Small intestine (tissue), 7 donors: ENCODE measurements around the gene RFX2. TPM values are rescaled to one million over a fixed set of nuclear protein-coding genes. Genes with fewer than 3 reads are reported as not detected.
"Not testable (repeated sequence)": the region's sequence is repeated elsewhere in the genome, so short reads cannot be mapped to it uniquely, and the experiment has no call there.

Experiments
- DNase-seq, 2 donors: peaks; one replicate each; pipeline versions ENCODE4 v3.0.0 to v3.0.0-alpha.2; 2013
- FAIRE-seq: peaks from 2 replicates; lab custom pipeline; 2012; peaks lifted over from hg19 to GRCh38; lab: Jason Lieb, UNC
- H3K27ac ChIP-seq, 3 donors: one replicate each; pipeline ENCODE4 v1.5.1; 2013; ENCODE audit warnings: low read length in 2 of 3, mild to moderate bottlenecking in 2 of 3, control low read depth in 1 of 3, inconsistent platforms in 1 of 3, low read depth in 1 of 3, moderate library complexity in 1 of 3
- H3K27me3 ChIP-seq, 3 donors: one replicate each; pipeline ENCODE4 v1.6.1; 2013; ENCODE audit warnings: low read length in 3 of 3, inconsistent platforms in 1 of 3; ENCODE audit not compliant: control insufficient read depth in 3 of 3, insufficient read depth in 3 of 3
- H3K36me3 ChIP-seq, 3 donors: one replicate each; pipeline ENCODE4 v1.6.1; 2013; ENCODE audit warnings: low read length in 3 of 3, inconsistent platforms in 1 of 3, low read depth in 1 of 3, mild to moderate bottlenecking in 1 of 3, moderate library complexity in 1 of 3; ENCODE audit not compliant: control insufficient read depth in 3 of 3, insufficient read depth in 2 of 3
- H3K4me1 ChIP-seq, 3 donors: one replicate each; pipeline ENCODE4 v1.6.1; 2013; ENCODE audit warnings: low read length in 2 of 3, inconsistent platforms in 1 of 3, low read depth in 1 of 3, mild to moderate bottlenecking in 1 of 3, moderate library complexity in 1 of 3; ENCODE audit not compliant: control insufficient read depth in 3 of 3, insufficient read depth in 2 of 3
- H3K4me3 ChIP-seq, 3 donors: one replicate each; pipeline ENCODE4 v1.5.1; 2013; ENCODE audit warnings: low read length in 3 of 3, control low read depth in 1 of 3, inconsistent platforms in 1 of 3, low read depth in 1 of 3, mild to moderate bottlenecking in 1 of 3, moderate library complexity in 1 of 3
- H3K9me3 ChIP-seq, 2 donors: one replicate each; pipeline ENCODE4 v1.6.1; 2013; ENCODE audit warnings: low read depth in 1 of 2, low read length in 1 of 2; ENCODE audit not compliant: control insufficient read depth in 2 of 2, insufficient read depth in 1 of 2
- WGBS, 3 donors: extraction: QIAGEN DNeasy Blood & Tissue Kit; methylation state at CpG; one replicate each; pipeline ENCODE4 v1.1.7; 2013; 5-methylcytosine and 5-hydroxymethylcytosine counted together
- polyA plus RNA-seq, 4 donors: library from polyadenylated mRNA; stranded (reverse) in 3 of 4; unstranded in 1 of 4; fragments of 200-250 nt in 3 of 4; fragments of 120-200 nt in 1 of 4; gene quantifications; one replicate each; pipeline versions ENCODE4 v1.2.1 to v1.2.3, GENCODE V29; 2013
- donor health status: healthy with polysubstance abuse.
- donor health status: control.
- donor health status: control.
- donor health status: Bipolar disorder and iron deficiency.
- donor health status: healthy.

RFX2 gene
- polyA plus RNA-seq, 4 donors: 1.1 to 9.1 (median 2.3) TPM

DNA sequence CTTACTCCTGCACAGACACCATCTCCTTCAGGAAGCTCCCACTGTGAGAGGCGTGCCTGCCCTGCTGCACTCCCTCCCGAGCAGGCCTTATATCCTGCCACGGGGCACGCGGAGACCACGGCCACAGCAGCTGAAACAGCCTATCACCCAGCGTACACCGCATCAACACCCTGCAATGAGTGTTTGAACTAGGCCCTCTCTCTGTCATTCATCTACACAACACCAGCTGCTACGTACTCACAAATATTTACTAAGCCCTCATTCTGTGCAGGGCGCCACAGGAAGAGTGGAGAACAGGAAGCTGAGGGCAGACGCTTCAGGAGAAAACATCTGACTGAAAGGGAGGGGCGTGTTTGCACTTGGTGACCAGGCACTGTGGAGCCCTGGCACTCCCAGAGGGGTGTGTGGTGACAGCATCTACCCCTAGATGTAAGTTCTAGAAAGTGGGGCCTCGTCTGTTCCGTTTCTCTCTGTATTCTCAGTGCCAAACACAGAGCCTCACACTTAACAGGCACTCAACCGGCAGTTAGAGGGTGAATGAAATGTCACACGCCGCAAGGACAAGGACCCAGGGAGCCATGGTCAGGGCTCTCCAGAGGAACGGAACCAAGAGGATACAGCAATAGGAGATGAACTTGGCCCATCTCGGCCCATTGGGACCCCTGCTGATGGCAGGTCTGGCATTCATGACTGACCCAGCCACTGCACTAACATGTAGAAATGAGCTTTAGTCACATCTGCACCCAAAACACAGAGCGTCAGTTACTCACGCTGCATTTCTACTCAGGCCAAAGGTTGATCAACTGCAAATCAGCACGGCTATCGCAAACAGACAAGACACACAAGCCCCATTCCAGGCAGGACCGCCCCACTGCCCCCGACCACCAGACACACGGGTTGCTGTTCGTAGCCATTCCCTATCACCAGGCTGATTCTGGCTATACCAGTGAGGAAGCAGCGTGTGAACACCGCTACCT is 148.0 kb downstream of the RFX2 start:
- Histone ChIP-seq H3K36me3 (peaks cover 0 to 48% (median 0%) of the 10 kb centered on the region in 3 donors), H3K27me3 (no peaks in the 10 kb centered on the region), H3K27ac (peak overlapping the region; percentile 61 to 92 (median 77)), H3K4me1 (peaks cover 6 to 56% (median 15%) of the 10 kb centered on the region in 3 donors), H3K9me3 (no peaks in the 10 kb centered on the region), H3K4me3 (no peak overlapping the region)
- 11 to 27% (median 18%) methylated on average over 29 of the region's 29 CpGs for WGBS, 3 donors
- FAIRE-seq (no peak), DNase-seq (peak; percentile 83 to 86)

DNA sequence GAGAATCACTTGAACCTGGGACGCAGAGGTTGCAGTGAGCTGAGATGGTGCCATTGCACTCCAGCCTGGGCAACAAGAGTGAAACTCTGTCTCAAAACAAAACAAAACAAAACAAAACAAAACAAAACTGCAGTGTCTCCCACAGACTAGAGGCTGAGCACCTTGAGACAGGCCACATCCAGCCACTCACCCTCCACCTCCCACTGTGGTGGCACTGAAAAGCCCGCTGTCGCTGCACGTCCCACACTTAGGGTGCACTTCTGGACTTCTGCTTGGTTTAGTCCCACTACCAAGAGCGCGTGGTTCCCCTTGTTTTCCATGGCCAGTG is 148.7 kb downstream of the RFX2 start:
- not testable (repeated sequence) for FAIRE-seq, H3K9me3 ChIP-seq, DNase-seq, H3K4me3 ChIP-seq, H3K27me3 ChIP-seq
- H3K27ac ChIP-seq: peak overlapping the region; percentile 61 to 92 (median 77)
- peaks cover 6 to 60% (median 15%) of the 10 kb centered on the region in 3 donors for H3K4me1 ChIP-seq
- peaks cover 0 to 54% (median 0%) of the 10 kb centered on the region in 3 donors for H3K36me3 ChIP-seq
- WGBS, 3 donors: 49 to 69% (median 54%) methylated on average over 5 to 6 of the region's 6 CpGs

- no peak overlapping the region for H3K4me3 ChIP-seq
- WGBS, 3 donors: 72 to 73% (median 73%) methylated on average over 17 to 18 of the region's 18 CpGs
- H3K36me3 ChIP-seq: peaks cover 0 to 46% (median 0%) of the 10 kb centered on the region in 3 donors
- FAIRE-seq (no peak), DNase-seq (no peak)
- H3K4me1 ChIP-seq: peaks cover 6 to 56% (median 15%) of the 10 kb centered on the region in 3 donors
- no peaks in the 10 kb centered on the region for H3K27me3 ChIP-seq
- H3K27ac ChIP-seq: peak overlapping the region in 2 of 3 donors; percentile 31 to 50
- H3K9me3 ChIP-seq: no peaks in the 10 kb centered on the region
Observed at GRCh38 chr19:5960005-5961001, 150.0 kb downstream of the RFX2 start.

DNA sequence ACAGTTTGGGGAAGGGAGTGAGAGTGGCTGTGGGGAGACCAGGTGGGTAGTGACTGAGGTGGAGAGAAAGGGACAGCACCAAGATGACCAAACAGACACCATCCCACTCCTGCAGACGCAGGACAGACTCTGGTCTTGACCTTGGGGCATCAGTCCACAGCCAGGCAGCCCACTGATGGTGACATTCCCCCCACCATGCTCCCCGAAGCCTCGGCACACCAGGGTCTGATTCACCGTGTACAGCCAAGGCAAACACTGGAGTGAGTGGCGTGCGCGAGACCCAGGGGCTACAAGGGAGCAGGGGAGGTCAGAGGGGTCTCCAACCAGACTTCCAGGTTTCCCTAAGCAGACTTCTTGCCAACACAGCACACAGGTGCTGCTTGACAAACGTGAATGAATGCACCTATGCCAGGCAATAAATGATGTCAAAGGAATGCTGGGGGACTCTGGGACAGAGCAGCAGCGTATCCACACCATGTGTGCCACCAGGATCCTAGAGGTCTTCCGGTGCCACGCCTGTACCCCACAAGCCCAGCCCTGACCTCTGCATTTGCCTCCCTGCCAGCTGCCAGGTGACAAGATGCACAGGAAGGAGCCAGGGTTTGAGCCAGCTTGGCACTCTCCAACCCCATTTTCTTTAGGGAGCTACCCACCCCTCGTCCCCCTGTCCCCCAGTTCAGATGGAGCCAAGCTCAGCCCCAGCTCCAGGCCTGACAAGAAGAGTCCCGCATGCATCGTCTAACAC is 150.9 kb downstream of the RFX2 start:
- H3K36me3 ChIP-seq: peaks cover 0 to 46% (median 0%) of the 10 kb centered on the region in 3 donors
- FAIRE-seq (no peak), DNase-seq (no peak)
- peak overlapping the region in 2 of 3 donors; percentile 10 to 50 for H3K27ac ChIP-seq
- no peaks in the 10 kb centered on the region for H3K27me3 ChIP-seq
- no peaks in the 10 kb centered on the region for H3K9me3 ChIP-seq
- no peak overlapping the region for H3K4me3 ChIP-seq
- 84 to 89% (median 85%) methylated on average over 14 of the region's 14 CpGs for WGBS, 3 donors
- peaks cover 6 to 64% (median 18%) of the 10 kb centered on the region in 3 donors for H3K4me1 ChIP-seq

DNA sequence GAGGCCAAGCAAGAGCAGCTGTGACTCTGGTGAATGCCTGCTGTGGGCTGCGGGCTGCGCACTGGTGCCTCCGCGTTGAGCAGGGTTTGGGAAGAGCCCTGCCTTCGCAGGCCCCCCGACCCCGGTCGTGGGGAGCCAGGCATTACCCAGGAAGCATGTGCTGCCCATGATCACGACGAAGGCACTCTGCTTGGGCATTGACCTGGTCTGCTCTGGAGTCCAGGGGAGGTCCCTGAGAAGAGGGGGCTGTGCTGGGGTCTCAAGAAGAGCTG is 151.5 kb downstream of the RFX2 start:
- FAIRE-seq (no peak), DNase-seq (no peak)
- Histone ChIP-seq H3K27me3 (no peaks in the 10 kb centered on the region), H3K9me3 (no peaks in the 10 kb centered on the region), H3K4me1 (peaks cover 8 to 71% (median 24%) of the 10 kb centered on the region in 3 donors), H3K36me3 (peaks cover 0 to 39% (median 0%) of the 10 kb centered on the region in 3 donors), H3K27ac (no peak overlapping the region), H3K4me3 (no peak overlapping the region)
- 92 to 95% (median 94%) methylated on average over 10 of the region's 10 CpGs for WGBS, 3 donors

DNA sequence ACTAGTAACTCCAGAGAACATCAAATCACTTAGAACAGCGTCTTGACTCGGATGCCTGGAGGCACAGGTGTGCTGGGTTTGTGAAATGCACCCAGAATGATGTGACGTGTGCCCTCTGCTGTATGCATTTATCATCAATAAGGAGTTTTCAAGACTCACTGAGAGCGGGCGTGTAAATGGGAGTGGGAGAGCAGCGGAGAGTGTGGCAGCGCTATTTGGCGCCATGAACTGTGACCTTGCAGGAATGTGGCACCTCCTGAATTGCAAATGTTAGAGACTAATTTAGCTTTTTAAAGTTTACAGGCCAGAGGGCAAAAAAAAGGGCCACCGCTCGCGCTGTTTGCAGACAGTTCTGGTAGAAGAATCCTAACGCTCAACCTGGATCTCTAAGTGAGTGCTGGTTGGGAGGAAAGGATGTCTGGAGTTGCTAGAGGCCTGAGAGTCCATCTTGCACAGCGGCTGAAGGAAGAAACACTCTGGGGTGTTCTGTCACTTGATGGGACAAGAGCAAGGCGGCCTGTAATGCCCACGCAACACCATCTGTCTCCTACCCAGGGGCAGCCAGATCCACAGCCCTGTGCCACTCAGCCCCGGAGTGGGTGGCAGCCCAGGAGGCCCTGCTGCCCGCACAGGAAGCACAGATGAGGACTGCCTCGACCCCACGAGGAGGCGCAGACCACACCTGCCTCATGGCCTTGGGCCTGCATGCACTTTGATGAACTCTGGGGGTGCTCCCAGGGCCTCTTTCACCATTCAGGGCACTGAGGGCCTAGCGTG is 152.0 kb downstream of the RFX2 start:
- no peaks in the 10 kb centered on the region for H3K9me3 ChIP-seq
- no peak for FAIRE-seq
- no peak overlapping the region for H3K4me3 ChIP-seq
- WGBS, 3 donors: 70 to 79% (median 73%) methylated on average over 21 of the region's 21 CpGs
- no peak for DNase-seq
- H3K27ac ChIP-seq: no peak overlapping the region
- H3K4me1 ChIP-seq: peaks cover 8 to 72% (median 24%) of the 10 kb centered on the region in 3 donors
- H3K27me3 ChIP-seq: no peaks in the 10 kb centered on the region
- H3K36me3 ChIP-seq: peaks cover 0 to 39% (median 0%) of the 10 kb centered on the region in 3 donors

DNA sequence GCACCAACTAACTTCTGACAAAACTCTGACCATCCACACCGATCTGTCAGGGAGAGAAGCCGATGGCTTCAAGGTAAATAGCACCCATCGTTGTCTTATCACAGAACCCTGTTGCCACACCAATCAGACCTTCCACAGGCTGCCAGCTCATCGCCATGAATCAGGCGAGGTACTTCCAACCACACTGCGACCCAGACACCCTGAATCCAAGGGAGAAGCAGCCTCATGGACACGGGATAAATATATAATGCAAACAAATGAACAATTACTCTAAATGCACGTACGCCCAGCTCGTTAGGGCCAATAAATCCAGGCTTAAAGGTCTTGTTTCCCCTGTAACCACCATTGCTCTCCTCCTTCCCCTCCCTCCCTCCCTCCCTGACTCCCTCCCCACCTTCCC is 153.1 kb downstream of the RFX2 start:
- Histone ChIP-seq H3K36me3 (peaks cover 0 to 44% (median 0%) of the 10 kb centered on the region in 3 donors), H3K4me3 (no peak overlapping the region), H3K4me1 (peaks cover 4 to 67% (median 23%) of the 10 kb centered on the region in 3 donors), H3K27ac (peak overlapping the region in 2 of 3 donors; percentile 15 to 43), H3K9me3 (no peaks in the 10 kb centered on the region), H3K27me3 (no peaks in the 10 kb centered on the region)
- 23 to 57% (median 32%) methylated on average over 10 of the region's 10 CpGs for WGBS, 3 donors
- no peak for FAIRE-seq
- DNase-seq: peak; percentile 62 to 69
